ENCODE data around the gene TREX2. TPM values are rescaled to one million over a fixed set of nuclear protein-coding genes. Genes with fewer than 3 reads are reported as not detected.

The TREX2 gene
- total RNA-seq, 1 experiment from 2014 or later = 0.61 TPM

DNA sequence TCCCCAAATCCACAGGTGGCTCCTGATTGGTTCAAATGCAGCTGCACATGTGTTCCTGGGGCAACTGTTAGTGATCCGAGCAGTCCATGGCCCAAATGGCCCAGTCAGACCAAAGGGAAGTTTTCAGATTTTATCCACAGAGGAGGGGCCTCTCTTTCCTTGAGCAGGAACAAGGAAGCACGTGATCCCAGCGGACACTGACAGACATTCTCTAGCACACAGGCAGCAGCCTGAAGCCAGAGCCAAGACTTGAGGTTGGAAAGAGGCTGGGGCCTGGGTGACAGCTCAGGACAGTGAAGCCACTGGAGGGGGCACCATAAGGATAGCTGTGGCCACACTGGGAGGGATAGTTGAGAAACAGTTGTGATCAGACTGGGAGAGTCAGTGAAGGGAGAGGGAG, 38.1 kb downstream of the TREX2 start:
- CTCF ChIA-PET = no interaction called here

GRCh38 chrX:153406903-153407302, 39.0 kb downstream of the TREX2 start:
- H3K27ac Mint-ChIP-seq (ENCODE audit: unreplicated experiment) = no peak overlapping the region
- no peaks in the 10 kb centered on the region for H3K36me3 Mint-ChIP-seq (ENCODE audit: insufficient read depth, unreplicated experiment)
- Histone ChIP-seq H3K4me3 (ENCODE audit: low read depth, low read length) (no peak overlapping the region), H3K27me3 (replicated peaks; ENCODE audit: control insufficient read depth, insufficient read depth, low read length) (no peaks in the 10 kb centered on the region), H3K4me1 (no peaks in the 10 kb centered on the region), H3K9me3 (no peaks in the 10 kb centered on the region), H3K36me3 (ENCODE audit: control insufficient read depth, insufficient read depth, low read length) (no peaks in the 10 kb centered on the region)
- ChIA-PET POLR2A (no interaction called here), CTCF (no interaction called here)
- H3K27me3 Mint-ChIP-seq (ENCODE audit: insufficient read depth, unreplicated experiment) = peaks cover 13% of the 10 kb centered on the region
- no peak overlapping the region for H3K4me3 Mint-ChIP-seq (ENCODE audit: unreplicated experiment)
- intact Hi-C loops (cut with micrococcal nuclease; ENCODE audit: unreplicated experiment) = no loop called here
- DNase-seq = no peak
- no peak for TF ChIP-seq CTCF (IDR thresholded peaks at IDR 0.05; ENCODE audit: insufficient read depth in 1 of 2, low read depth in 1 of 2, low read length in 1 of 2, severe bottlenecking in 1 of 2, unreplicated experiment in 1 of 2)
- no peaks in the 10 kb centered on the region for H3K4me1 Mint-ChIP-seq (ENCODE audit: low read depth, unreplicated experiment)
- BruUV-seq (replicated peaks) = no TSS peak
- no peaks in the 10 kb centered on the region for H3K9me3 Mint-ChIP-seq (ENCODE audit: unreplicated experiment)

More for the DNA sequence above, 38.1 kb downstream of the TREX2 start:
- peaks cover 13% of the 10 kb centered on the region for H3K27me3 Mint-ChIP-seq (ENCODE audit: insufficient read depth, unreplicated experiment)
- no peaks in the 10 kb centered on the region for H3K36me3 Mint-ChIP-seq (ENCODE audit: insufficient read depth, unreplicated experiment)
- Histone ChIP-seq H3K4me3 (ENCODE audit: low read depth, low read length) (no peak overlapping the region), H3K4me1 (no peaks in the 10 kb centered on the region), H3K27me3 (replicated peaks; ENCODE audit: control insufficient read depth, insufficient read depth, low read length) (no peaks in the 10 kb centered on the region), H3K9me3 (no peaks in the 10 kb centered on the region), H3K36me3 (ENCODE audit: control insufficient read depth, insufficient read depth, low read length) (no peaks in the 10 kb centered on the region)
- no peak overlapping the region for H3K4me3 Mint-ChIP-seq (ENCODE audit: unreplicated experiment)
- no peaks in the 10 kb centered on the region for H3K9me3 Mint-ChIP-seq (ENCODE audit: unreplicated experiment)
- no peak overlapping the region for H3K27ac Mint-ChIP-seq (ENCODE audit: unreplicated experiment)
- intact Hi-C loops (cut with micrococcal nuclease; ENCODE audit: unreplicated experiment) = no loop called here
- no peaks in the 10 kb centered on the region for H3K4me1 Mint-ChIP-seq (ENCODE audit: low read depth, unreplicated experiment)
- DNase-seq = no peak
- no TSS peak for BruUV-seq (replicated peaks)
- POLR2A ChIA-PET = no interaction called here
- no peak for TF ChIP-seq CTCF (IDR thresholded peaks at IDR 0.05; ENCODE audit: insufficient read depth in 1 of 2, low read depth in 1 of 2, low read length in 1 of 2, severe bottlenecking in 1 of 2, unreplicated experiment in 1 of 2)

DNA sequence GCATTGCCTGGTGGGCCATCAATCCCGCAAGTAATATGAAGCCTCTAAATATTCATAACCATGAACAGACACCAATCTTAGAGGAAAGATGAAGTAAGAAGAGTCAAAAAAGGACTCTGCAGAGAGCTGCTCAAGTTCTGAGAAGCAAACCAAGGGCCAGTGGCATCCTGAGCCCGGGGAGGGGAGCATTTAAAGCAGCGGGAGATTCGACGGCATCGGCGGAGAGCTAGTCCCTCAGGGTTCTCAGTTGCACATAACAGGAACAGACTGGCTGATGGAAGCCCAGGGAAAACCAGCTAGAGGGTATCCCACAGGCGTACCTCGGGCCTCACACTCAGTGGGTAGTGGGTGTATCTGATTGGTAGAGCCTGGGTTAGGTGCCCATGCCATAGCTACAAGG, 39.8 kb downstream of the TREX2 start:
- Mint-ChIP-seq H3K27me3 (ENCODE audit: insufficient read depth, unreplicated experiment) (peaks cover 13% of the 10 kb centered on the region), H3K4me1 (ENCODE audit: low read depth, unreplicated experiment) (no peaks in the 10 kb centered on the region), H3K4me3 (ENCODE audit: unreplicated experiment) (no peak overlapping the region), H3K27ac (ENCODE audit: unreplicated experiment) (no peak overlapping the region), H3K36me3 (ENCODE audit: insufficient read depth, unreplicated experiment) (no peaks in the 10 kb centered on the region), H3K9me3 (ENCODE audit: unreplicated experiment) (no peaks in the 10 kb centered on the region)
- no peak for TF ChIP-seq CTCF (IDR thresholded peaks at IDR 0.05; ENCODE audit: insufficient read depth in 1 of 2, low read depth in 1 of 2, low read length in 1 of 2, severe bottlenecking in 1 of 2, unreplicated experiment in 1 of 2)
- BruUV-seq (replicated peaks) = no TSS peak
- no peak overlapping the region for H3K4me3 ChIP-seq (ENCODE audit: low read depth, low read length)
- H3K9me3 ChIP-seq = no peaks in the 10 kb centered on the region
- H3K36me3 ChIP-seq (ENCODE audit: control insufficient read depth, insufficient read depth, low read length) = no peaks in the 10 kb centered on the region
- no peak for DNase-seq
- POLR2A ChIA-PET = no interaction called here
- intact Hi-C loops (cut with micrococcal nuclease; ENCODE audit: unreplicated experiment) = no loop called here
- CTCF ChIA-PET = no interaction called here
- no peaks in the 10 kb centered on the region for H3K4me1 ChIP-seq
- no peaks in the 10 kb centered on the region for H3K27me3 ChIP-seq (replicated peaks; ENCODE audit: control insufficient read depth, insufficient read depth, low read length)

All from Caco-2 (cell line).